Testis (tissue), 3 donors: ENCODE results near the gene IRAG1. TPM values are rescaled to one million over a fixed set of nuclear protein-coding genes. Genes with fewer than 3 reads are reported as not detected.

Source experiments
- DNase-seq: peaks from one replicate; pipeline ENCODE4 v3.0.0-alpha.2; 2019
- H3K27ac ChIP-seq, 2 donors: fragments of 200-600 bp; sonication (generic); one replicate each; pipeline ENCODE4 v1.5.1; 2019
- H3K27me3 ChIP-seq: fragments of 200-600 bp; sonication (generic); one replicate; pipeline ENCODE4 v1.5.1; 2019
- H3K36me3 ChIP-seq: fragments of 200-600 bp; sonication (generic); one replicate; pipeline ENCODE4 v1.5.1; 2017; ENCODE audit warnings: low read depth; ENCODE audit errors: missing control alignments
- H3K4me1 ChIP-seq: fragments of 200-600 bp; sonication (generic); one replicate; pipeline ENCODE4 v1.5.1; 2019
- H3K4me3 ChIP-seq, 2 donors: fragments of 200-600 bp; sonication (generic); one replicate each; pipeline ENCODE4 v1.5.1; 2017 to 2019
- H3K9me3 ChIP-seq: fragments of 200-600 bp; sonication (generic); one replicate; pipeline ENCODE4 v1.5.1; 2017
- POLR2A ChIP-seq: fragments of 450-650 bp; IDR thresholded peaks from one replicate; pipeline ENCODE4 v1.6.1; 2017; ENCODE audit warnings: antibody characterized with exemption, mild to moderate bottlenecking, moderate library complexity
- WGBS, 2 donors: methylation state at CpG; one replicate each; pipeline ENCODE4 v1.1.5; 2018; 5-methylcytosine and 5-hydroxymethylcytosine counted together
- intact Hi-C: fragments of 100-400 bp; cut with DNase I; formaldehyde crosslinking; loops from one replicate; pipeline ENCODE4 v1.15.1; 2023; ENCODE audit warnings: low total_unique reads
- polyA plus RNA-seq: library from polyadenylated mRNA; stranded (reverse); fragments of 350-450 nt; fragmentation: Illumina TruSeq; extraction: RNeasy Lipid Tissue Mini Kit (QIAGEN cat#74804); gene quantifications from one replicate; pipeline ENCODE4 v1.2.3, GENCODE V29; 2014; ENCODE audit warnings: low read depth, low replicate concordance; ENCODE audit not compliant: insufficient read depth
- total RNA-seq, 2 donors: library from RNA; depleted of rRNA; stranded (reverse); fragments of >200 nt; gene quantifications; one replicate each; pipeline ENCODE4 v1.2.3, GENCODE V29; 2016
- TF ChIP-seq, protein P1 (sequence below), 3 experiments: fragments of 450-650 bp in 2 of 3; fragments of 200-600 bp in 1 of 3; sonication (generic) in 1 of 3; IDR thresholded peaks; one replicate each; pipeline ENCODE4 v1.5.1; 2016 to 2019; ENCODE audit warnings: antibody characterized with exemption in 3 of 3, mild to moderate bottlenecking in 2 of 3, moderate library complexity in 1 of 3

IRAG1 gene
- total and polyA plus RNA-seq, 3 donors from 2014 or later: 17.7 to 28.6 (median 23.1) TPM

DNA sequence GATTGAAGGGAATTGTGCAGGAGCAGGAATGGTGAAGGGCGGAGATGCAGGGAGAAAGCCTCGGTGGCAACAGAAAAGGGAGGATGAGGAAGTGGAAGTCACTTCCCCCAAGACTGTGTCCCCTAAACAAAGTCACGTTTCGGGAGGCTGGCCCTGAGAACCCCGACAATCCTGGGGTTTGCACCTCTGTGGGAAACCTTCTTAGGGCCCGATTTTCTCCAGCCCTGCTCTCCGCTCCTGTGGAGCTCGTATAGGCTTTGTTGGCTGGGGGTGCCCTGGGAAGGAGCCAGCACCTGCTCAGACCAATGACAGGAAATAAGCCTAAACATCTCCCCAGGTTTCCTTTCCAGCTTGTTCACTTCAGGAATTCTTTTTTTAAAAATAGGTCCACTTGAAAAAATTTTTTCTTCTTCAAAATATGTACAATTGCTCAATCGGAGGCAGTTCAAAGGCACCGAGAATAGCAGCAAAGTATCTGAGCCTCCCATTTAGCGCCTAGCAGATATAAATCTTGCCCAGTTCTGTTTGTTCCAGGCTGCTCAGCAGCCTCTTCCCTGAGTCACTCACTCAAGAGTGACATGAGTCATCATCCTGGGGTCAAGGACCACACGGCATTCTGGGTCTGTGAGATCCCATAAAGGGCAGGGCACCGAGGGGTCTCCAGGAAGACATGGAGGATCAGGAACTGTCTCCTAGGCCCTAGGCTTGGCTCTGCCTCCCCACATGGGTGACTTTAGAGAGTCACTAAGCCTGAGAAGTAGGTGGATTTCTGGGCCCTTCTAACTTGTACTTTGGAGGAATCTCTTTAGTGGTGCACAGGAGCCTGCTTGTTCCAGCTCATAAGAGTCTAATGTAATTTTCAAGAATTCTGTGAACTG lies 34.0 kb downstream of the IRAG1 start:
- intact Hi-C loops: no loop called here
- Histone ChIP-seq H3K36me3 (no peaks in the 10 kb centered on the region), H3K27me3 (no peaks in the 10 kb centered on the region), H3K4me1 (peaks cover 64% of the 10 kb centered on the region), H3K9me3 (no peaks in the 10 kb centered on the region), H3K27ac (peak overlapping the region; percentile 76 to 79), H3K4me3 (no peak overlapping the region)
- WGBS, 2 donors: 47 to 56% methylated on average over 13 of the region's 13 CpGs
- TF ChIP-seq POLR2A: no peak
- TF ChIP-seq, protein P1, sequence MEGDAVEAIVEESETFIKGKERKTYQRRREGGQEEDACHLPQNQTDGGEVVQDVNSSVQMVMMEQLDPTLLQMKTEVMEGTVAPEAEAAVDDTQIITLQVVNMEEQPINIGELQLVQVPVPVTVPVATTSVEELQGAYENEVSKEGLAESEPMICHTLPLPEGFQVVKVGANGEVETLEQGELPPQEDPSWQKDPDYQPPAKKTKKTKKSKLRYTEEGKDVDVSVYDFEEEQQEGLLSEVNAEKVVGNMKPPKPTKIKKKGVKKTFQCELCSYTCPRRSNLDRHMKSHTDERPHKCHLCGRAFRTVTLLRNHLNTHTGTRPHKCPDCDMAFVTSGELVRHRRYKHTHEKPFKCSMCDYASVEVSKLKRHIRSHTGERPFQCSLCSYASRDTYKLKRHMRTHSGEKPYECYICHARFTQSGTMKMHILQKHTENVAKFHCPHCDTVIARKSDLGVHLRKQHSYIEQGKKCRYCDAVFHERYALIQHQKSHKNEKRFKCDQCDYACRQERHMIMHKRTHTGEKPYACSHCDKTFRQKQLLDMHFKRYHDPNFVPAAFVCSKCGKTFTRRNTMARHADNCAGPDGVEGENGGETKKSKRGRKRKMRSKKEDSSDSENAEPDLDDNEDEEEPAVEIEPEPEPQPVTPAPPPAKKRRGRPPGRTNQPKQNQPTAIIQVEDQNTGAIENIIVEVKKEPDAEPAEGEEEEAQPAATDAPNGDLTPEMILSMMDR (IDR thresholded peaks at IDR 0.05): no peak
- DNase-seq: peak; percentile 37

DNA sequence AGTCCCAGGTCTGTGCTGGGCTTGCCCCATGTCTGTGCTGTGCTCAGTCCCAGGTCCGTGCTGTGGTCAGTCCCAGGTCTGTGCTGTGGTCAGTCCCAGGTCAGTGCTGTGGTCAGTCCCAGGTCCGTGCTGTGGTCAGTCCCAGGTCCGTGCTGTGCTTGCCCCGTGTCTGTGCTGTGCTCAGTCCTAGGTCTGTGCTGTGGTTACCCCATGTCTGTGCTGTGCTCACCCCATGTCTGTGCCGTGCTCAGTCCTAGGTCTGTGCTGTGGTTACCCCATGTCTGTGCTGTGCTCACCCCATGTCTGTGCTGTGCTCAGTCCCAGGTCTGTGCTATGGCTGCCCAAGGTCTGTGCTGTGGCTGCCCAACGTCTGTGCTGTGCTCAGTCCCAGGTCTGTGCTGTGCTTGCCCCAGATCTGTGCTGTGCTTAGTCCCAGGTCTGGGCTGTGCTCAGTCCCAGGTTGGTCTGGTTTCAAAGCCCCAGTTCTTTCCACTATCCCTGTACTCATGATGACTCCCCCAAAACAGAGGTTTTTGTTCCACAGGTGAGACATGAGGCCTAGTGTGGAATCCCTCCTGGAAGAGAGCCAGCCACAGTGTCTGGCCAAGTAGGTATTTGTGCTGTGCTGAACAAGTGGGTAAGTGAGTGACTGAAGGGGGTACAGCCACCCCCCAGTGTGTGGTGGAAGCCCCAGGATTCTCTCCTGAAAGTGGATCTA lies 34.8 kb downstream of the IRAG1 start:
- Histone ChIP-seq H3K4me3 (no peak overlapping the region), H3K27me3 (no peaks in the 10 kb centered on the region), H3K4me1 (peaks cover 62% of the 10 kb centered on the region), H3K27ac (peak overlapping the region; percentile 76 to 79), H3K36me3 (no peaks in the 10 kb centered on the region), H3K9me3 (no peaks in the 10 kb centered on the region)
- no peak for DNase-seq
- TF ChIP-seq, protein P1 (IDR thresholded peaks at IDR 0.05): no peak
- no peak for TF ChIP-seq POLR2A
- intact Hi-C loops: no loop called here
- 60 to 65% methylated on average over 1 to 6 of the region's 6 CpGs for WGBS, 2 donors

DNA sequence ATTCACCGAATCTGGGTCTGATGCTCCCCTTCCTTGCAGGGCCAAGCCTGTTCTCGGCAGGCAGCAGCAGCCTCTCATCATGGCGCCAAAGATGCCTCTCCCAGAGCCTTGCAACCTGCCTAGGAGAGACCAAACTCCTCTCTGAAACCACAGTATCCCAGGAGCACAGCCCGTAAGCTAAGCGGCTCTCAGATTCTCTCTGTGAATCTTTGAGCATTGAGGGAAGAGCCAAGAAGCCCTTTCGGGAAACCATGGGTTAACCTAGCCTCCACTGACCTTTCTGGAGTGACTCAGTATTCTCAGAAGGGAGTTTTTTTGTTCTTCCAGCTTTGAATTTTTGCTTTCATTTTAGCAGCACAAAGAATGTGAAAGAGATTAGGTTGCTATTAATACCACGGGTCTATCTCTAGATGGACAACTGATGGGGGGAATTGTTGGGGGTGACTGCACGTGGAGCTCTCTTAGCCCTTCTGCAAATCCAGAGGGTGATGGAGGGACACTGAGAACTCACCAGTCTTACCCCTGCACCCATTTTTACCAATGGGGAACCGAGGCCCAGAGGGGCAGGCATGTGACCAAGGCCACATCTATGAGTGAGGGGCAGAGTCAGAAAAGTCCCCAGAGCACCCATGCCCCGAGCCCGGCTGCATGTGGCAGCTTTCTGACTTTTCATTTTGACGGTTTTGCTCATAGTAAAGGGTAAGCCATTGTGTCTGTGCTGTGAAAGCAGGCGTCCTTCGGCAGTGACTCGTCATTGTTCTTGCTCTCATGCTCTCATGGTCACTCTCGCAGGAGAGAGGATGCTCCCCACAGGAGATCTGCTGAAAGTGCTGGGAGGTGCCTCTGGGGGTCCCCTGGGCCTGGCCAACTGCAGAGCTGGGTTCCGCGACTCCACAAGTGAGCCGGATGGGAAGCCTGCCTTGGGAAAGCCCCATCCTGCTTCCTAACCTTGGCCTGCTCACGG lies 36.0 kb downstream of the IRAG1 start:
- Histone ChIP-seq H3K36me3 (no peaks in the 10 kb centered on the region), H3K27ac (peak overlapping the region; percentile 76 to 79), H3K4me1 (peaks cover 73% of the 10 kb centered on the region), H3K27me3 (no peaks in the 10 kb centered on the region), H3K4me3 (no peak overlapping the region), H3K9me3 (no peaks in the 10 kb centered on the region)
- DNase-seq: peak; percentile 67
- TF ChIP-seq POLR2A: no peak
- TF ChIP-seq, protein P1 (IDR thresholded peaks at IDR 0.05): no peak
- intact Hi-C loops: no loop called here
- 56 to 58% methylated on average over 13 to 20 of the region's 20 CpGs for WGBS, 2 donors

DNA sequence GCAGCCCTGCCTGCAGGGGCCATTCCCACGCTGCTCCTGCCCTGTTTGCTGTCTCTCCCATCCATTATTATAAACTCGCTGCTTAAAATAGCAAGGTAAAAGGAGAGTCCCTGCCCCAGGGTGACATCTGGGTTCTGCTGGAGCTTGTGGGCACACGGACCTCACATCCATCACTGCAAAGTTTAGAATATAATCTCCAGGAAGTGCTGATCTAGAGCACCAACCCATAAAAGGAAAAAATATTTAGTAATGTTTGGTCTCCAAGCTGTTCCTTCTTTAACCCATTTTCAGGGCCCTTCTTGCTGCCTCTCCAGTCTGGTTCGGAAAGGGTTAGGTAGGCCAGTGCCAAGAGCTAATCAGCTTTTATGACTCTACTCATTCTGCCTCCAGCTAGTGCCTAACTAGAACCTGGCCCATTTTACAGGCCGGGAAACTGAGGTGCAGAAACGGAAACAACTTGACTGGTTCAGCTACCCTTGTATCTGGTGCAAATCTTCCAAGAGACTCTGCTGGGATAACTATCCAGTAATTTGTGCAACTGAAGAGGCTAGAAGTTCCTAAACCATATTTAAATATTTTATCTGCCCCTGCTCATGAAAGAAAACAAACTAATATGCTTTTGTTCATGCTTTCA lies 37.5 kb downstream of the IRAG1 start:
- H3K4me1 ChIP-seq: peaks cover 77% of the 10 kb centered on the region
- 57 to 63% methylated on average over 6 of the region's 6 CpGs for WGBS, 2 donors
- DNase-seq: no peak
- H3K36me3 ChIP-seq: no peaks in the 10 kb centered on the region
- no peaks in the 10 kb centered on the region for H3K27me3 ChIP-seq
- H3K4me3 ChIP-seq: no peak overlapping the region
- intact Hi-C loops: no loop called here
- H3K9me3 ChIP-seq: no peaks in the 10 kb centered on the region
- H3K27ac ChIP-seq: peak overlapping the region; percentile 47 to 79
- no peak for TF ChIP-seq POLR2A
- TF ChIP-seq, protein P1 (IDR thresholded peaks at IDR 0.05): no peak
